Stimulated activated CD4-positive, alpha-beta T cell treated with anti-CD3 and anti-CD28 coated beads, Interleukin-4, amount 100 ng/mL, for 4 hours (primary cell): ENCODE measurements around the gene PIK3R3.

Source experiments
- DNase-seq, 2 experiments: peaks; one replicate each; pipeline ENCODE4 v3.0.0-alpha.2; 2020

PIK3R3 gene

DNA sequence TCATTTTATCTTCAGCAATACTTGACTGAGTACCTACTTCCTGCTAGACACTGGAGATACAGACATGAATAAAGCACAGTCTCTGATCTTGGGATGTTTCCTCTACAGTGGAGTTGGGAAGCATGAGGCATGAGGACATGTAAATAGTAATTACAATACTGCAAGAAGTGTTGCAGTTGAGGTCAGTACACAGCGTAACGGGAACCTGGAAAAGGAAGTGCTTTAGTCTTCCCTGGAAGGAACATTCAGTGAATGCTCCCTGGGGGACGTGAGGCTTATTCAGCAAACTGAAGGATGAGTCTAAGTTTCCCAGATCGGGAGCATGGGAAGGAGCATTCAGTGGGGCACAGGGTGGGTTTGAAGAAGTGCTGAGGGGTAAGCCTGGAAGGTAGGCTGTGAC, 112.4 kb downstream of the PIK3R3 start:
- no peak for DNase-seq

DNA sequence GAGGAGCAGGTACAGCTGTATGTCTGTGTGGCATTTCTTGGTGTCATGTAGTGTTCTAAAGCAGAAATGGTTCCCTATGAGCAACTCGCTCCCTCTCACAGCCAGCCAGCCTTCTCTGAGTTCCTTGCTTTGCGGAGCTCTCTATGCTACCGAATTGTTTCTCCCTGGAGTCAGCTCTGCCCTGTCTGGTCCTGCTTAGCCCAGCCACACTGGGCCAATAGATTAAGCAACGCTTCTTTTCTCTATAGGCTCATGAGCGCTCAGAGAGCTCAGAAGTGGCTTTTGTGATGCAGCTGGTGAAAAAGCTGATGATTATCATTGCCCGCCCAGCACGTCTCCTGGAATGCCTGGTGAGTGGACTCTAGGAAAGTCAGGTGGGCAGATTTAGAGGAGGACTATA, 113.1 kb downstream of the PIK3R3 start:
- DNase-seq = no peak

GRCh38 chr1:46017876-46018503, 114.4 kb downstream of the PIK3R3 start:
- no peak for DNase-seq

GRCh38 chr1:46013581-46013980, 118.8 kb downstream of the PIK3R3 start:
- DNase-seq = no peak

- no peak for DNase-seq
These were observed 120.2 kb downstream of the PIK3R3 start for GRCh38 chr1:46012236-46012635.

DNA sequence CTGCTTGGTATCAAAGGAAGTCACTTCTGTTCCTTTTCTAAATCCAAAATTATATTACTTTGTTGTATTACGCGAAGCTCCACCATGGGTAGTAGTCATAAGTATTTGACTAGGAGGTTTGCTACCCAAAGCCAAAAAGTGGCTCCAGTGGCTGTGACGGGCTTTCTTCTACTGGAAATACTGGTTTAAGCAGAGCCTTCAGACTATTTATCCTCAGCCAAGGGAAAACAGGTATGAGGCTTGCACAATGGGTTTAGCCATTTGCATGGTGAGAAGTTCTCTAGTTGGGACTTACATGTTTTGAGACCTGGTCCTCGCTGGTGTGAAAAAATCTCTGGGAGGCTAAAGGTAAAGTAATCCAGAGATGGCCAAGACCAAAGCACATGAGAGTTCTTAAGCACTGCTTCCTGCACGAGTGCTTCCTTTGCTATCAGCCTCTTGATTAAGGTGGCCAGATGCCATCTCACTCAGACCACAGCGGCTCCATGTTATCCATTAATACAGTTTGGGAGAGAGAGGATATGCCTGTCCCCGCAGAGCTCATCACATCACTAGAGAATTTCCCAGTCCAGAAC, 121.2 kb downstream of the PIK3R3 start:
- no peak for DNase-seq

- DNase-seq = no peak
These were observed 121.8 kb downstream of the PIK3R3 start for GRCh38 chr1:46010611-46011010.

- no peak for DNase-seq
These were observed 123.8 kb downstream of the PIK3R3 start for GRCh38 chr1:46008585-46008984.

DNA sequence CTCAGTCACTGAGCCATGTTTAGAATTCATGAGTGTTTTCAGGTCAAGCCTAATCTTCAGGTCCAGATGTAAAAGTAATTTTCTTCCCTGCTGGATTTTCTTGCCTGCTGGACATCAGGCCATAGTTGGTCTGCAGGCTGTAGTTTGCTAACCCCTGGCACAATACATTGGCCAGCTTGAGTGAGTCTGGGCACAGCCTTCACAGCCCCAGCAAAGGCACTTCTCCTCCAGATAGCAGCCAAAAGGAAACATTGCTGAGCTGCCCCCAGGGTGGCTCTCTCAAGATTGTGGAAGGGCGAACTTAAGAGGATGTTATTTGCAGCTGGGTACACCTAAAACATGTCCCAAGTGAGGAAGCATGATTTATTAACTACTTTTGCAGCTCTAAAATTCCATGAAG, 126.8 kb downstream of the PIK3R3 start:
- no peak for DNase-seq

- DNase-seq = no peak
These were observed 127.9 kb downstream of the PIK3R3 start for GRCh38 chr1:46004492-46004891.

- no peak for DNase-seq
These were observed 129.1 kb downstream of the PIK3R3 start for GRCh38 chr1:46003315-46003714.

GRCh38 chr1:46002551-46003150, 129.8 kb downstream of the PIK3R3 start:
- DNase-seq = no peak

DNA sequence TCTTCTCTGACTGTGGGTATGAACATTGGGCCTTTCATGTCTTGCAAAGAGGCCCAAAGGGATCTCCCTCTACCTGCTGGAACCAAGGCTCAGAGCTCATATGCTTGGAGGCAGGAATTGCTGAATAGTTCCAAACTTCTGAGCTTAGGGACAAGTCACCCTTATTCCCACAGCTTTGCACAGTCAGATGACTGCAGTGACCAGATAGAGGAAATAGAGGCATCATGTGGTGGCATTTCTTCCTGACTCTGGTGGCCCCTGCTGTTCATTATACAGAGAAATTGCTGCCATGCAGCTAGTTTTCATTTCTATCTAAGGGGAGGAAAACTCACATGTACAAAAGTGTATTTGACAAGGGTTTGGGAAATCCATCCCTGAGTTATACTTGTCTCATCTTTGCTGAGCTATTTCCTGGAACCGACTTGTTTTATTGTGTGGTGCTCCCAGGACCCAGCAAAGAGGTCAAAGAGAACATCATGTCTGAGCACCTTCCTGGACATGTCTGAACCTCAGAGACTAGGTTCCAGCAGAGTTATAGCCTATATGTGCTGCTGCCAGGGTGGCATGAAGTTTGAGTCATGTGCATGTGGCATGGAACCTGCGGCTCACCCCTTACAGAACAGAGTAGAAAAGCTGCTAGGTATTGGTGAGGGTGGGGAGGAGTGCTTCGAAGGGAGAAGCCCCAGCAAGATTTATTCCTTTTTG, 131.2 kb downstream of the PIK3R3 start:
- DNase-seq = no peak

- DNase-seq = no peak
These were observed 132.9 kb downstream of the PIK3R3 start for GRCh38 chr1:45999507-45999906.

DNA sequence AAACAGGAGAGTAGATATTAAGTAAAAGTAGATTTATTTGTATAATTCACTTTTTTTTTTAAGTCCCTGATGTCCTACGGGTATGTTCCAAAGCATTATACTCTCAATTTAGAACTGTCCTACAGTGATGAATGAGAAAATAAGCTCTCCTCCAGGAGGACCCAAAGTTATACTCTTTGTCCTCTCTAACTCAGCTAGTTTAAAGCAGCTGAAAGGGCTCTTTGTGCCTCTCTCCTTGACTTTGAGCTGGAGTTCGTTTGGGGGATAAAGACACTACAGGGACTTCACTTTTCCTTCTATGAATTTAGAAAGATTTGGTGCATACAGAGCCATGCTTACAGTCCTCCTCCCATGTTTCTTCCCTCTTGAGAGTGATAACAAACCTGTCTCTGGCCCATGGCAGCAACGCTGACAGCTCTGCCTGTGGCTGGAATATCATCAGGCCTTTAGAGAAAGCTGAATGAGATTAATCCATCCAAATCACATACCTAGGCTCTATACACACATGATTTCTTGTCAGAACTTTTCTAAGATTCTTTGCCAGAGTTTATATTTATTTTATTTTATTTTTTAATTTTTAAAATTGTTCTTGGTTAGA, 134.3 kb downstream of the PIK3R3 start:
- no peak for DNase-seq

DNA sequence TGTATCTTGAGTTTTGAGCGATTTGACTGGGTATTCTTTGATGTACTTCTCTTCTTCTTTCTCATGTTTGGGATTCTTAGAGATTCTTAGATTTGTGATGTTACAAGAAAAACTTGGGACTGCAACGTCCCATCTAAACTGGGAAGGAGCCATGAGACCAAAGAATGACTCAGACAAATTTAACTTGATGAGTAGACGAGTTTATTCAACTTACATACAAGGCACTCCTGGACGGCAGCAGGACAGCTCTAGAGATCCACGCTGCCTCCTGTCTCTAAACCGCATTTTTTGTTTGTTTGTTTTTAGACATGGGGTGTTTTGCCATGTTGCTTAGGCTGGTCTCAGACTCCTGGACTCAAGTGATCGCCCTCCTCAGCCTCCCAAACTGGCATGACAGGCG, 137.1 kb downstream of the PIK3R3 start:
- no peak for DNase-seq

- no peak for DNase-seq
These were observed 138.0 kb downstream of the PIK3R3 start for GRCh38 chr1:45994423-45994822.
